Left ventricle myocardium inferior (tissue), 1 donor: ENCODE data around the gene TSHZ3. TPM values are rescaled to one million over a fixed set of nuclear protein-coding genes. Genes with fewer than 3 reads are reported as not detected.

Experiments
- DNase-seq: peaks from one replicate; pipeline ENCODE4 v3.0.0-alpha.2; 2020
- H3K27ac ChIP-seq: fragments of 200-600 bp; replicated peaks from 2 replicates; pipeline ENCODE4 v1.8.0; 2021
- H3K27me3 ChIP-seq: fragments of 200-600 bp; 2 replicates; pipeline ENCODE4 v1.8.0; 2021; ENCODE audit warnings: low read depth
- H3K36me3 ChIP-seq: fragments of 200-600 bp; 2 replicates; pipeline ENCODE4 v1.8.0; 2021
- H3K4me1 ChIP-seq: fragments of 200-600 bp; 2 replicates; pipeline ENCODE4 v1.8.0; 2021
- H3K4me3 ChIP-seq: fragments of 200-600 bp; 2 replicates; pipeline ENCODE4 v1.8.0; 2021; ENCODE audit warnings: mild to moderate bottlenecking, moderate library complexity
- H3K9me3 ChIP-seq: fragments of 200-600 bp; replicated peaks from 2 replicates; pipeline ENCODE4 v1.8.0; 2021
- intact Hi-C: fragments of 100-400 bp; cut with micrococcal nuclease; formaldehyde crosslinking; loops from one replicate; pipeline ENCODE4 v1.11.0; 2022
- total RNA-seq: library from RNA; stranded (reverse); fragmentation: NEBNext Ultra II Directional; extraction: Animal tissue kit (Norgen Biotek cat#: 25700); gene quantifications from one replicate; pipeline ENCODE4 v1.2.1, GENCODE V29; 2021
- TF ChIP-seq, protein P1 (sequence below): fragments of 200-600 bp; IDR thresholded peaks from 2 replicates; pipeline ENCODE4 v1.8.0; 2021; ENCODE audit warnings: antibody characterized with exemption, mild to moderate bottlenecking, borderline replicate concordance
- donor health status: DM: no; HTN: yes; CAD: no; lungs with severe emphysema.

Gene TSHZ3
- total RNA-seq, 1 donor from 2014 or later = 2.9 TPM

DNA sequence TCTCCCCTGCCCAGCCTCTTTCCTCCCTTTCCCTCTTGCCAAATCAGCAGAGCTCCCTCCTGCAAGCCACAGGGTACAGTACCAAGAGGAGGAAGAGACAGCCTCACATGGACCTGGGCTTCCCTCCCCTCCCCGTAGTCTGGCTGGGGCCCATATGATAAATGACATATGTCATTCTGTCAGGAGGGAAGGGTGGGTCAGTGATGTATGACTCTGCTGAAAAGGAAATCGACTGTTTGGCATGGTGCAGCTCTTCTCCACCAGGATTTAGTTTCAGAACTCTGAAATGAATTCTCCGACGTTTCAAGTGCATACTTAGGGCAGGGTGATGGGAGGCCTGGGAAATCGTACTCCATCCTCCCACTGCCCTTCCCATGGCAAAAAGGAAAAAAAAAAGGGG, 9.8 kb downstream of the TSHZ3 start:
- Histone ChIP-seq H3K4me1 (peaks cover 28% of the 10 kb centered on the region), H3K36me3 (no peaks in the 10 kb centered on the region), H3K27me3 (no peaks in the 10 kb centered on the region), H3K27ac (peak overlapping the region; percentile 57), H3K4me3 (no peak overlapping the region), H3K9me3 (no peaks in the 10 kb centered on the region)
- TF ChIP-seq, protein P1, sequence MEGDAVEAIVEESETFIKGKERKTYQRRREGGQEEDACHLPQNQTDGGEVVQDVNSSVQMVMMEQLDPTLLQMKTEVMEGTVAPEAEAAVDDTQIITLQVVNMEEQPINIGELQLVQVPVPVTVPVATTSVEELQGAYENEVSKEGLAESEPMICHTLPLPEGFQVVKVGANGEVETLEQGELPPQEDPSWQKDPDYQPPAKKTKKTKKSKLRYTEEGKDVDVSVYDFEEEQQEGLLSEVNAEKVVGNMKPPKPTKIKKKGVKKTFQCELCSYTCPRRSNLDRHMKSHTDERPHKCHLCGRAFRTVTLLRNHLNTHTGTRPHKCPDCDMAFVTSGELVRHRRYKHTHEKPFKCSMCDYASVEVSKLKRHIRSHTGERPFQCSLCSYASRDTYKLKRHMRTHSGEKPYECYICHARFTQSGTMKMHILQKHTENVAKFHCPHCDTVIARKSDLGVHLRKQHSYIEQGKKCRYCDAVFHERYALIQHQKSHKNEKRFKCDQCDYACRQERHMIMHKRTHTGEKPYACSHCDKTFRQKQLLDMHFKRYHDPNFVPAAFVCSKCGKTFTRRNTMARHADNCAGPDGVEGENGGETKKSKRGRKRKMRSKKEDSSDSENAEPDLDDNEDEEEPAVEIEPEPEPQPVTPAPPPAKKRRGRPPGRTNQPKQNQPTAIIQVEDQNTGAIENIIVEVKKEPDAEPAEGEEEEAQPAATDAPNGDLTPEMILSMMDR = no peak
- intact Hi-C loops = no loop called here
- no peak for DNase-seq

DNA sequence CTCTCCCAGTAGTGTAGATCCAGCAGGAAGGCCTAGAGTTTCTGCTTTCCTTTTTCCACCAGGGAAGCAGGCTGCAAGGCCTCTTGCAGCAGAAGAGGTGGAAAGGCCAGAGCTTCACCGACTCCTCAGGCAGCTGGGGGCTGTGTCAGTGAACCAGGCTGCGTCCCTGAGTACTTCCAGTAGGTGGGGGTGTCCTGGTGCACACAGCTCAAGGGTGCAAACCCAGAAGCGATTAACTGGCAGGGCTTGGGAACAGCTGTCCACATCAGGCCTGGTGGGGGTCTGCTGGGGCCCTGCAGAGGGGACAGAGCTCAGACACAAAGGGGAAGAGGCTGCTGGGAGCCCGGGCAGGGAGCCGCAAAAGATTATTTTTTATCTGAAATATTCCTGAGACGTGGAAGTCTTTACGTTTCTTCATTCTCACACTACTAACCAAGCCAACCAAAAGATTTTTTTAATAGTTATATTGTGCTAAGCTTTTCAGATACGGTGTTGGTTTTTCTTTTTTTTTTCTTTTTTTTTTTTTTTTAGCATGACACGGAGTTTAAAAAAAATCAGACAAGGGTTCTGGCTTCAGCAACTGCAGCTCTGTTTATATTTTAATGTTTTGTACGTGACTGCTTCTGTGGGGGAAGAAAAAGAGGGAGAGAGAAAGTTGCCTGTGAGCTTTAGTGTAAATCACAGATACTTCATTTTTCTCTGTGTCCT, 11.0 kb downstream of the TSHZ3 start:
- DNase-seq = peak; percentile 58
- Histone ChIP-seq H3K27ac (peak overlapping the region; percentile 57), H3K36me3 (no peaks in the 10 kb centered on the region), H3K9me3 (no peaks in the 10 kb centered on the region), H3K4me3 (no peak overlapping the region), H3K27me3 (no peaks in the 10 kb centered on the region), H3K4me1 (peaks cover 28% of the 10 kb centered on the region)
- intact Hi-C loops = no loop called here
- TF ChIP-seq, protein P1 = peak; percentile 73

DNA sequence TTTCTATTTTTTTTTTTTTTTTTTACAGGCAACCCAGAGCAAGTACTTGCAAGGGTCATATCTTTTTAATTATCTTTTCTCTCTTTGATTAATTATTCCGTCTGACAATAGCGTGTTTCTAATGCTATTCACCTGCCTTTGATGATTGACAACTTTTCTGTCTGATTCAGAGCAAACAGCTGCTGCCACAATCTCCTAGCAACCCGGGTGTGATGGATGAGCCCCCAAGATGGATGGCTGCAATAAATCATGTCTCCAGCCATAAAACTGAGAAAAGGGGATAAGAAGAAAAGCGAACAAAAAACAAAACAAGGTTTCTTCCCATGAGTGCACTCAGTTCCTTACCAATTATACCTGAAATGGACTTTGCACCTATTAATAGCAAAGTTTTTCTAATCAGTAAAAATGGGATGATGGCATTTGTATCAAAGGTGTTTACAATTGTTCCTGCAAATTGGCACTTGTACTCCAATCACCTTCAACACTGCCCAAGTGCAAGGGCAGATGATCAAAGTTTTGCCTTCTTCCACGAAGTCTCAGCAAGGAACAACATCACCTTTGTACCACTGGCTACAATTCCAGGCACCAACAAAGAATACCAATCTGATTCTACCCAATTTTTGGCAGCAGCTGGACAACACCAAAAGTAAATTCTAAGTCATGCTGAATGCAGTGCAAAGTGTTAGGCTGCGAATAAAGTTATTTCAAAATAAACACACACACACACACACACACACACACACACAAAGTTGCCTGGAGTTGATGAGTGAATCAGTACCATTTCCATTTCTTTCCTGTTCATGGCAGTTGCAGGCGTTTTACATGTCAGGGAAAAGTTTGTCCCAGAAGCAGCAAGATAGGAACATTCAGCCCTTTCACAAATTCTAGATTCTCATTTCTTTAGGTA, 12.0 kb downstream of the TSHZ3 start:
- Histone ChIP-seq H3K36me3 (no peaks in the 10 kb centered on the region), H3K27ac (peak overlapping the region; percentile 57), H3K27me3 (no peaks in the 10 kb centered on the region), H3K9me3 (no peaks in the 10 kb centered on the region), H3K4me3 (no peak overlapping the region), H3K4me1 (peaks cover 28% of the 10 kb centered on the region)
- TF ChIP-seq, protein P1 = no peak
- DNase-seq = no peak
- intact Hi-C loops = no loop called here

DNA sequence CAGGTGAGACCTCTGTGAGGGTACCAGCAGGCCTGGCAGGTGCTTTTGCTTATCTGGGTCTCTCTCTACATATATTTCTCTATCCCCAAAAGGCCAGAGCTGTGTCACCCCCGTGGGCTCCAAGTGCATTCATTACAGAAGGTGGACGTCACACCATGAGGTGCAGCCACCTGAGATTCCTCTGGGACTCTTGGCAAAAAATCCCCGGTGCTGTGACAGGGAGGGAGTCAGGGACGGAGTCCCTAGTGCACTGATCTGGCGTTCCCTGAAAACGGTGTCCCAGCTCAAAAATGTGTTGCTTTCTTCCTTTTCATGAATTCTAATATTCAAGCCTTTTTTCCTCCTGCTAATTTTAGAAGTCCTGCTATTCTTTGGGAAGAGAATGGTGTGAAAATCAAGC, 13.5 kb downstream of the TSHZ3 start:
- no peaks in the 10 kb centered on the region for H3K36me3 ChIP-seq
- no peaks in the 10 kb centered on the region for H3K9me3 ChIP-seq
- no peaks in the 10 kb centered on the region for H3K27me3 ChIP-seq
- TF ChIP-seq, protein P1 = no peak
- intact Hi-C loops = no loop called here
- no peak for DNase-seq
- H3K4me3 ChIP-seq = no peak overlapping the region
- no peak overlapping the region for H3K27ac ChIP-seq
- peaks cover 25% of the 10 kb centered on the region for H3K4me1 ChIP-seq

DNA sequence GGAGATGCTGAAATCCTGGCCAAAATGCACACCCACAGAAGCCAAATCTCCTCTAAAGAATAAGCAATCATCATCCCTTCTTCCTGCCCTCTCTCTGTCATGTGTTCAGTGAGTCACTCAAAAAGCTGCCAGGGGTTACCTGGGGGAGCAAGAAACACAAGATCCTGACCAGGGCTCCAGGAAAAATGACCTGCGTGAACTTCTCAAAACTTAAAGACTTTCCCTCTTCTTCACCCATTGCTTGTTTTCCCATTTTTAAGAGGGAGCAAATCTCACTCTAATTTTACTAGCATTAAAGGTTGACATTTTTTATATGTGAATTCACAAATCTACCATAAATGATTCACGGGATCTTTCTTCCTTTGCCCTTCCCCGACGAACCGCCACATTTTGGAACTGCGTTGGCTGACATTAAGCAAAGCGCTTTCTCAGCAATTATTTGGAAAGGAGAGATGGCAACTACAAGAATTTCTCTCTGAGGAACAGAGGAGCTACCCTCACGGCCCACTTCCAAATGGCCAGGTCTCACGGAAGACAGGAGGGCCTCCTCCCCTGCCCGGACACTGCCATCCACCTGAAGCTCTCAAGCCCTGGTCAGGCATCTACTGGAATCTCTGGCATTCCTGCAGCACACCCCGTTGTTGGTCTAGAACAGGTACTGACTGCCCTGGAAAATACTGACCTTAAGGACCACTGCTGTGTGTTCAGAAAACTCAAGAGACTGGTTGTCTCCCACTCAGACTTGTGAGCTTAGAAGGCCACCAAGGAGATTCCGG, 14.2 kb downstream of the TSHZ3 start:
- TF ChIP-seq, protein P1 = no peak
- H3K4me1 ChIP-seq = peaks cover 29% of the 10 kb centered on the region
- DNase-seq = no peak
- no peaks in the 10 kb centered on the region for H3K36me3 ChIP-seq
- intact Hi-C loops = no loop called here
- no peaks in the 10 kb centered on the region for H3K27me3 ChIP-seq
- no peak overlapping the region for H3K27ac ChIP-seq
- no peaks in the 10 kb centered on the region for H3K9me3 ChIP-seq
- H3K4me3 ChIP-seq = no peak overlapping the region
